GM19467 (cell line): Measurements from ENCODE around the gene CLDN16.

ENCODE experiments used
- ATAC-seq: cut with Tn5 transposase; IDR thresholded peaks from one replicate; pipeline ENCODE4 v1.9.1; 2021; ENCODE audit warnings: mild to moderate bottlenecking, moderate library complexity; ENCODE audit not compliant: unreplicated experiment

The CLDN16 gene, protein sequence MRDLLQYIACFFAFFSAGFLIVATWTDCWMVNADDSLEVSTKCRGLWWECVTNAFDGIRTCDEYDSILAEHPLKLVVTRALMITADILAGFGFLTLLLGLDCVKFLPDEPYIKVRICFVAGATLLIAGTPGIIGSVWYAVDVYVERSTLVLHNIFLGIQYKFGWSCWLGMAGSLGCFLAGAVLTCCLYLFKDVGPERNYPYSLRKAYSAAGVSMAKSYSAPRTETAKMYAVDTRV

GRCh38 chr3:190387578-190388213 is at the start of gene CLDN16:
TSS of gene CLDN16 (plus strand) at chr3:190388163. CDS start at chr3:190388330, 167 bp downstream.
- ATAC-seq = no peak

- ATAC-seq = no peak
Measured at GRCh38 chr3:190338717-190339116, 49.2 kb upstream of the CLDN16 start.

- peak; percentile 79 for ATAC-seq
Measured at GRCh38 chr3:190339130-190339529, 48.8 kb upstream of the CLDN16 start.

DNA sequence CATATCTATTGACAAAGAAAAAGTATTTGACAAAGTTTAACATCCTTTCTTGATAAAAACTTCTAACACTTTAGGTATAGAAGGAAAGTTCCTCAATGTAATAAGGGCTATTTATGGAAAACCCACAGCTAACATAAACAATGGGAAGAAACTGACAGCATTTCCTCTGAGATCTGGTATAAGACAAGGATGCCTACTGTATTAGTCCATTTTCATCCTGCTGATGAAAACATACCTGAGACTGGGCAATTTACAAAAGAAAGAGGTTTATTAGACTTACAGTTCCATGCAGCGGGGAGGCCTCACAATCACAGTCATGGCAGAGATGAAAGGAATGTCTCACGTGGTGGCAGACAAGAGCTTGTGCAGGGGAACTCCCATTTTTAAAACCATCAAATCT is 47.9 kb upstream of the CLDN16 start:
- no peak for ATAC-seq

GRCh38 chr3:190345027-190345821 is 42.7 kb upstream of the CLDN16 start:
- no peak for ATAC-seq

GRCh38 chr3:190345878-190346277 is 42.1 kb upstream of the CLDN16 start:
- ATAC-seq = no peak

DNA sequence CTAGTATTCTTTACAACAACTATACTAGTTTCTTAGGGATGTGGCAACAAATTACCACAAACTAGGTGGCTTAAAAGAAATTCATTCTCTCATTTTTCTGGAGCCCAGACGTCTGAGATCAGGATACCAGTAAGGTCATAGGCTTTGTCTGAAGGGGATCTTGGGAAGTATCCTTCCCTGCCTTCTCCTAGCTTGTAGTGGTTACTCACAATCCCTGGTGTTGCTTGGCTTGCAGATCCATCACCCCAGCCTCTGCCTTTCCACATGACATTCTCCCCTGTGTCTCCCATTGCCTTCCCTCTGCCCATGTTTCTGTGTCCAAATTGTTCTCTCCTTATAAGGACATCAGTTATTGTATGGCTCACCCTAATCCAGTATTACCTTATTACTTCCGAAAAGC is 41.4 kb upstream of the CLDN16 start:
- no peak for ATAC-seq

- ATAC-seq = no peak
Measured at GRCh38 chr3:190352861-190353457, 35.0 kb upstream of the CLDN16 start.

DNA sequence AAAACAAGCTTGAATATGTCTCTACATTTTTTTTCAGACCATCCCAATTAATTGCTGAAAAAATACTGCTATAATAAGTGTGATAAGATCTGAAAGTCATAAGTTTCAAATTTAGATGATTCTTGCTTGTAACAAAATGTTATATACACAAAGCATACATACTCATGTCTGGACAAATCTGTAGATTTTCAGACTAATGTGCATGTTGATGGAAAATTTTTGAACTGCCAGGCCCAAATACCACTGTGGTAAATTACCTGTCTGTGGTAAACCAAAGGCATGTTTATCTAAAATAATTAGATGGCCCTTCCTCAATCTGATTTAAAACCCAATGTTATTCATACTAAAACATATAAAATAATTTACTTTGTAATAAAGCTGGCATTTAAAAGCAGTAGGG is 31.7 kb upstream of the CLDN16 start:
- no peak for ATAC-seq

- no peak for ATAC-seq
Measured at GRCh38 chr3:190357468-190357867, 30.5 kb upstream of the CLDN16 start.

GRCh38 chr3:190359813-190360212 is 28.1 kb upstream of the CLDN16 start:
- no peak for ATAC-seq

- no peak for ATAC-seq
Measured at GRCh38 chr3:190360228-190360627, 27.7 kb upstream of the CLDN16 start.

DNA sequence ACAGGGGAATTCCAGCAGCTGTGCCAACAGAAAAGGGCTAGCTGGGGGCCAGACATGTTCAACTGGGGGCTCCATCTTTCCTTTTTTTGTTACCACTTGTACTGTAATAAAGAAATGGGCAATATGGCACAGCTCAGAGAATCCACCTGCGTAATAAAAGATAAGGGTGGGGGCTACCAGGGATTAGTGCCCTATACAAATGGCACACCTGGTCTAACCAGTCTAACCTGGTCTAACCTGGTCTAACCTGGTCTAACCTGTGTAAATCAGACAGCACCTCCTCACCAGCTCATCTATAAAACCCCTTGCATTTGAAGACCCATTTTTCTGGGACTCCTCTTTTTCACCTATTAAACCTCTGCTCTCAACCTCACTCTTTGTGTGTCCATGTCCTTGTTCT is 26.2 kb upstream of the CLDN16 start:
- ATAC-seq = no peak

DNA sequence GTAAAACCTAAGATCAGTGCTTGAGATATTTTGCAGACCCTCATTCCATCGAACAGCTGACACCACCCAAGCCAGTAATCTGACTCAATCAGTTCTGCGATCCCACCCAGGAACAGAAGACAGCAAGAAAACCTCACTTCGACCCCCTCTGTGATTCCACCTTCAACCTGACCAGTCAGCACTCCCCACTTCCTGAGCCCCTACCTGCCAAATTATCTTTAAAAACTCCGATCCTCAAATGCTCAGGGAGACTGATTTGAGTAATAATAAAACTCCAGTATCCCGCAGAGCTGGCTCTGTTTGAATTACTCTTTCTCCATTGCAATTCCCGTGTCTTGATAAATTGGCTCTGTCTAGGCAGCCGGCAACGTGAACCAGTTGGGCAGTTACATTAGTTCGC is 25.7 kb upstream of the CLDN16 start:
- ATAC-seq = no peak

- ATAC-seq = no peak
Measured at GRCh38 chr3:190366133-190366532, 21.8 kb upstream of the CLDN16 start.

- no peak for ATAC-seq
Measured at GRCh38 chr3:190368881-190369280, 19.1 kb upstream of the CLDN16 start.

DNA sequence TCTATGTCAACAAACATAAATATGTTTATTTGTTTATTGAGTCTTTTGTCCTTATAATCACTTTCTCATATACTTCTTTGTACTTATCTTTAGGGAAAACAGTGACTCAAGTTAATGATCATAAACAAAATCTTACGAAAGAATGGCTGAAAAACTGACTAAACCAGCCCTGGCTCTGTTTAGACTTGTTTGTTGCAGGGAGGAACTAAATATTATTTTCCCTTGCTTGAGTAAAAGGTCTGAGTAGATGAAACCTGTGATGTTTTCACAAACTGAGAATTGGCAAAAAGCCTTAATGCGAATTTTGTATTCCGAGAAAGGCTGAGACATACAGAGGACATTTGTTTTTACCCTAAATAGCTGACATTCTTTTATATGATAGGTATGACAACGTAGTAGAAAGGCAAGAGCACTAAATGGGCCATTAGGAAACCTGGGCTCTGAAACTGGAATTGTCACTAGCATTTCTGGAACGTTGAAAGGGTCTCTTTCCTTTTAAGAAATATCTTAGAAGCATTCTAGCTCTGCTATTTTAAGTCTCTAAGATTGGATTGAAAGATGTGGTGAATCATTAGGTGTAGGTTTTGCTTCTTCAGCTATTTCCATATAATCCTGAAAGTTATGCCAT is 18.2 kb upstream of the CLDN16 start:
- no peak for ATAC-seq

- ATAC-seq = no peak
Measured at GRCh38 chr3:190370369-190370768, 17.6 kb upstream of the CLDN16 start.

DNA sequence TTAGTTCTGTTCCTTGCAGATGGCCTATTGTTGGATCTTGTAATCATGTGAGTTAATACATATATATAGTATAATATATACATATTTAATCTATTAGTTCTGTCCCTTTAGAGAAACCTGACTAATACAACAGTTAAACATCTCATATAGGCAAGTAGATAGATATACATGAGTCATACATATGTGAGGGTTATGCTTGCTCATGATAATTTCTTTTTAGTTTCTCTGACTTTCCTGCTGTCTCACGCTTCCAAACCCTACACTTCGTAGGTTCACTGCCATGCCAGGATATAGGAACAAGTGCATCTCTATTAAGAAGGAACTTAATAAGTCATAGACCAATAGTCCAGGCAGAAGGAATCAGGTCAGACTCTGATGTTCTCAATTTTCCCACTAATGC is 16.8 kb upstream of the CLDN16 start:
- no peak for ATAC-seq

- ATAC-seq = no peak
Measured at GRCh38 chr3:190375246-190375645, 12.7 kb upstream of the CLDN16 start.

- no peak for ATAC-seq
Measured at GRCh38 chr3:190375671-190376070, 12.3 kb upstream of the CLDN16 start.
